H1 (cell line): ENCODE results near the gene RELA. TPM values are rescaled to one million over a fixed set of nuclear protein-coding genes. Genes with fewer than 3 reads are reported as not detected.

Experiments
- CTCF ChIA-PET: fragments of 300-600 bp; sonication (Branson Sonifier 250); formaldehyde crosslinking; loops from one replicate; lab custom pipeline; 2021; ENCODE audit not compliant: partially characterized antibody; lab: Charles Lee
- POLR2A ChIA-PET: fragments of 300-600 bp; sonication (Branson Sonifier 250); formaldehyde crosslinking; loops from one replicate; lab custom pipeline; 2021; ENCODE audit warnings: inconsistent platforms; ENCODE audit not compliant: partially characterized antibody; lab: Charles Lee
- DNase-seq, 2 experiments: peaks; one replicate each; pipeline versions ENCODE4 v3.0.0 to v3.0.0-alpha.2; 2010 to 2022; ENCODE audit warnings: low spot score in 2 of 2, low read depth in 1 of 2, mixed read lengths in 1 of 2
- FAIRE-seq: peaks from 2 replicates; lab custom pipeline; 2011; peaks lifted over from hg19 to GRCh38; lab: Jason Lieb, UNC
- H2AFZ ChIP-seq: 2 replicates; pipeline ENCODE4 v1.8.1; 2012; ENCODE audit warnings: low read length, inconsistent platforms
- H2AK5ac ChIP-seq: 2 replicates; pipeline ENCODE4 v1.6.1; 2013; ENCODE audit warnings: low read depth, low read length
- H2BK120ac ChIP-seq: replicated peaks from 2 replicates; pipeline ENCODE3; 2013; ENCODE audit warnings: low read depth, low read length, inconsistent platforms
- H2BK12ac ChIP-seq: 2 replicates; pipeline ENCODE4 v1.6.1; 2013; ENCODE audit warnings: low read depth, low read length
- H2BK15ac ChIP-seq: 2 replicates; pipeline ENCODE4 v1.6.1; 2013; ENCODE audit warnings: low read length
- H2BK20ac ChIP-seq: 2 replicates; pipeline ENCODE4 v1.6.1; 2013; ENCODE audit warnings: low read length
- H2BK5ac ChIP-seq: 2 replicates; pipeline ENCODE4 v1.6.1; 2013; ENCODE audit warnings: low read depth, low read length
- H3K14ac ChIP-seq: 2 replicates; pipeline ENCODE4 v1.6.1; 2013; ENCODE audit warnings: inconsistent platforms; ENCODE audit not compliant: insufficient read length
- H3K18ac ChIP-seq: 2 replicates; pipeline ENCODE4 v1.6.1; 2013; ENCODE audit warnings: low read length; ENCODE audit errors: extremely low read depth
- H3K23ac ChIP-seq: 2 replicates; pipeline ENCODE4 v1.6.1; 2013; ENCODE audit warnings: inconsistent platforms; ENCODE audit not compliant: insufficient read length
- H3K23me2 ChIP-seq: 2 replicates; pipeline ENCODE4 v1.6.1; 2013; ENCODE audit warnings: low read depth, low read length
- H3K27ac ChIP-seq: 2 replicates; pipeline ENCODE4 v1.6.1; 2011; ENCODE audit warnings: low read depth, low read length, inconsistent platforms
- H3K27me3 ChIP-seq, 4 experiments: replicated peaks in 1 of 4; 1 replicate in 1 of 4; 2 replicates in 3 of 4; pipeline versions ENCODE4 v1.6.1 to v1.8.1; 2011 to 2013; ENCODE audit warnings: low read length in 3 of 4, mild to moderate bottlenecking in 3 of 4, inconsistent platforms in 2 of 4, mixed read lengths in 2 of 4, moderate library complexity in 1 of 4; ENCODE audit not compliant: control insufficient read depth in 3 of 4, insufficient read depth in 3 of 4; ENCODE audit errors: extremely low read depth in 1 of 4
- H3K36me3 ChIP-seq, 4 experiments: 2 replicates each; pipeline versions ENCODE4 v1.6.1 to v1.8.1; 2011 to 2013; ENCODE audit warnings: mild to moderate bottlenecking in 4 of 4, low read length in 3 of 4, moderate library complexity in 2 of 4, control low read depth in 1 of 4, inconsistent platforms in 1 of 4; ENCODE audit not compliant: insufficient read depth in 4 of 4, control insufficient read depth in 2 of 4
- H3K4ac ChIP-seq: replicated peaks from 2 replicates; pipeline ENCODE3; 2013; ENCODE audit warnings: low read length, low read depth, mixed read lengths, inconsistent platforms; ENCODE audit not compliant: insufficient read length
- H3K4me1 ChIP-seq, 4 experiments: replicated peaks in 1 of 4; 1 replicate in 1 of 4; 2 replicates in 3 of 4; pipeline versions ENCODE4 v1.6.1 to v1.8.1; 2011 to 2013; ENCODE audit warnings: low read length in 3 of 4, inconsistent platforms in 2 of 4, mixed read lengths in 1 of 4; ENCODE audit not compliant: insufficient read depth in 4 of 4, control insufficient read depth in 3 of 4
- H3K4me2 ChIP-seq, 2 experiments: 2 replicates each; pipeline versions ENCODE4 v1.6.1 to v1.8.1; 2011 to 2013; ENCODE audit warnings: low read depth in 2 of 2, low read length in 2 of 2, control low read depth in 1 of 2, inconsistent platforms in 1 of 2, mild to moderate bottlenecking in 1 of 2; ENCODE audit not compliant: insufficient read depth in 1 of 2
- H3K4me3 ChIP-seq, 4 experiments: fragments of 200-600, 300-600 bp in 1 of 4; sonication (generic), shearing (Covaris generic), sonication (Bioruptor Twin) in 1 of 4; 2 replicates each; pipeline versions ENCODE4 v1.5.1 to v1.8.1; 2011 to 2016; ENCODE audit warnings: low read length in 4 of 4, low read depth in 3 of 4, control low read depth in 2 of 4, inconsistent platforms in 2 of 4, mild to moderate bottlenecking in 2 of 4, mixed read lengths in 1 of 4, moderate library complexity in 1 of 4; ENCODE audit not compliant: insufficient read depth in 2 of 4; ENCODE audit errors: extremely low read depth in 1 of 4
- H3K56ac ChIP-seq: replicated peaks from 2 replicates; pipeline ENCODE3; 2013; ENCODE audit warnings: low read depth, mild to moderate bottlenecking, mixed read lengths, low read length, inconsistent platforms; ENCODE audit not compliant: insufficient read length
- H3K79me1 ChIP-seq: 2 replicates; pipeline ENCODE4 v1.6.1; 2013; ENCODE audit warnings: low read depth, low read length, control low read depth
- H3K79me2 ChIP-seq, 2 experiments: 2 replicates each; pipeline versions ENCODE4 v1.6.1 to v1.8.1; 2012 to 2013; ENCODE audit warnings: low read length in 2 of 2, mild to moderate bottlenecking in 2 of 2, inconsistent platforms in 1 of 2; ENCODE audit not compliant: insufficient read depth in 2 of 2, control insufficient read depth in 1 of 2
- H3K9ac ChIP-seq, 4 experiments: replicated peaks in 1 of 4; 1 replicate in 1 of 4; 2 replicates in 3 of 4; pipeline versions ENCODE4 v1.6.1 to v1.8.1; 2011 to 2013; ENCODE audit warnings: low read depth in 3 of 4, low read length in 3 of 4, control low read depth in 2 of 4, mild to moderate bottlenecking in 2 of 4, moderate library complexity in 2 of 4, inconsistent platforms in 1 of 4; ENCODE audit errors: extremely low read depth in 1 of 4
- H3K9me3 ChIP-seq, 2 experiments: 2 replicates each; pipeline versions ENCODE4 v1.6.1 to v1.8.1; 2012 to 2013; ENCODE audit warnings: mild to moderate bottlenecking in 2 of 2, moderate library complexity in 2 of 2, control low read depth in 1 of 2, inconsistent platforms in 1 of 2, low read depth in 1 of 2, low read length in 1 of 2, mixed read lengths in 1 of 2; ENCODE audit not compliant: insufficient read depth in 2 of 2
- H4K20me1 ChIP-seq, 2 experiments: replicated peaks in 1 of 2; 2 replicates each; pipeline versions ENCODE3 to v1.8.1; 2011 to 2013; ENCODE audit warnings: inconsistent platforms in 2 of 2, low read length in 2 of 2, mild to moderate bottlenecking in 1 of 2; ENCODE audit not compliant: insufficient read depth in 2 of 2, control insufficient read depth in 1 of 2
- H4K5ac ChIP-seq: 2 replicates; pipeline ENCODE4 v1.6.1; 2013; ENCODE audit warnings: low read length, low read depth, mixed read lengths, inconsistent platforms; ENCODE audit not compliant: insufficient read length
- H4K8ac ChIP-seq: 2 replicates; pipeline ENCODE4 v1.8.0; 2013; ENCODE audit warnings: mild to moderate bottlenecking, moderate library complexity, low read length, inconsistent platforms; ENCODE audit not compliant: insufficient read depth; ENCODE audit errors: extremely low read depth
- H4K91ac ChIP-seq: replicated peaks from 2 replicates; pipeline ENCODE3; 2013; ENCODE audit warnings: low read length, mixed read lengths, inconsistent platforms; ENCODE audit not compliant: insufficient read length
- CBX5 ChIP-seq: fragments of 300-800, 300-1000 bp; sonication (generic); IDR thresholded peaks from 2 replicates; pipeline ENCODE4 v1.7.1; 2016; ENCODE audit warnings: antibody characterized with exemption, low read length, low read depth
- WGBS, 2 experiments: shearing (Covaris generic) in 1 of 2; methylation state at CpG; one replicate each; pipeline versions ENCODE4 v1.1.6 to v1.1.7; 2013 to 2015; ENCODE audit warnings: low lambda C conversion rate in 2 of 2, mixed read lengths in 2 of 2, inconsistent platforms in 1 of 2, low coverage in 1 of 2, missing lambda C conversion rate in 1 of 2; ENCODE audit not compliant: insufficient replicate concordance in 2 of 2, insufficient coverage in 1 of 2, insufficient read length in 1 of 2; ENCODE audit errors: extremely low coverage in 1 of 2, missing lambda C conversion rate in 1 of 2; 5-methylcytosine and 5-hydroxymethylcytosine counted together
- polyA plus RNA-seq, 7 experiments: library from polyadenylated mRNA; depleted of rRNA in 3 of 7; stranded (reverse) in 5 of 7; unstranded in 2 of 7; fragments of >200 nt in 5 of 7; fragments of 200-250 nt in 2 of 7; gene quantifications; 1 replicate in 5 of 7; 2 replicates in 1 of 7; 4 replicates in 1 of 7; pipeline versions ENCODE4 v1.2.1 to v1.2.3, GENCODE V29; 2011 to 2013; ENCODE audit warnings: missing spikeins in 2 of 7, mixed read lengths in 2 of 7
- total RNA-seq: library from RNA; stranded (reverse); fragmentation: NEBNext Ultra II Directional; extraction: Animal tissue kit (Norgen Biotek cat#: 25700); gene quantifications from 2 replicates; pipeline ENCODE4 v1.2.1, GENCODE V29; 2021

Gene RELA
- total and polyA plus RNA-seq, 2 of the 8 experiments (the other 6 are each of a cell fraction or from before 2014, with no cell fraction given): 21.9 to 27.5 TPM

GRCh38 chr11:65623177-65623576 lies 39.5 kb downstream of the RELA start:
- H2AFZ ChIP-seq: no peak overlapping the region
- no peak overlapping the region for H4K8ac ChIP-seq
- no peak overlapping the region for H3K27ac ChIP-seq
- H3K79me2 ChIP-seq: no peaks in the 10 kb centered on the region
- peaks cover 5% of the 10 kb centered on the region; the same call in 1 of the 2 replicates for H3K79me1 ChIP-seq
- no peak overlapping the region for H3K4me3 ChIP-seq
- no peak overlapping the region for H2BK20ac ChIP-seq
- H3K27me3 ChIP-seq: no peaks in the 10 kb centered on the region
- FAIRE-seq (no peak), DNase-seq (no peak)
- no peak overlapping the region for H3K23ac ChIP-seq
- peaks cover 0 to 36% of the 10 kb centered on the region in 2 experiments for H4K20me1 ChIP-seq
- H2AK5ac ChIP-seq: no peak overlapping the region
- no peak overlapping the region for H3K4me2 ChIP-seq
- no peaks in the 10 kb centered on the region for H3K9me3 ChIP-seq
- no peak overlapping the region for H3K14ac ChIP-seq
- POLR2A ChIA-PET: interaction anchor here (0.9 to 4.1 kb wide), 8 partner anchors 8 to 286 kb away, joined by 3 to 40 read pairs (median 4); partner anchors contain the start of gene SIPA1
- H3K9ac ChIP-seq: no peak overlapping the region
- H3K23me2 ChIP-seq: no peaks in the 10 kb centered on the region
- H2BK120ac ChIP-seq: no peak overlapping the region
- H3K56ac ChIP-seq: no peak overlapping the region
- no peaks in the 10 kb centered on the region for H3K4me1 ChIP-seq
- no peak overlapping the region; the same call in 1 of the 2 replicates for H2BK5ac ChIP-seq
- WGBS, 2 experiments: 93% methylated on average over 14 of the region's 14 CpGs; no CpG with 5 or more reads in 1 of the 2 experiments
- no peak overlapping the region for H2BK12ac ChIP-seq
- no peak overlapping the region for H2BK15ac ChIP-seq
- peaks cover 19 to 60% (median 34%) of the 10 kb centered on the region in 4 experiments; a peak in 7 of 8 replicates for H3K36me3 ChIP-seq
- H4K5ac ChIP-seq: no peak overlapping the region
- H4K91ac ChIP-seq: no peak overlapping the region
- no peak overlapping the region for H3K18ac ChIP-seq
- CTCF ChIA-PET: interaction anchor here (0.8 to 1.3 kb wide), 4 partner anchors 9 to 17 kb away, joined by 3 to 4 read pairs (median 3); no protein-coding TSS in a partner anchor
- no peak overlapping the region for H3K4ac ChIP-seq
- TF ChIP-seq CBX5: no peak
